Activated T-cell treated with anti-CD3 and anti-CD28 coated beads, Interleukin-2, amount 50 U/mL, for 48 hours (primary cell): Measurements from ENCODE around the gene LASP1.
A peak's percentile ranks its signal among the peaks of the same experiment; 100 is the strongest.

ENCODE experiments used
- DNase-seq, 2 experiments: peaks; one replicate each; pipeline ENCODE4 v3.0.0-alpha.2; 2020

The LASP1 gene

GRCh38 chr17:38870259-38871165 lies 654 bp downstream of the LASP1 start:
- DNase-seq: peak; percentile 79 to 84

- peak; percentile 84 to 86 for DNase-seq
Observed at GRCh38 chr17:38871247-38872015, 1.6 kb downstream of the LASP1 start.

- no peak for DNase-seq
Observed at GRCh38 chr17:38872027-38872511, 2.2 kb downstream of the LASP1 start.

GRCh38 chr17:38872671-38873385 lies 3.0 kb downstream of the LASP1 start:
- no peak for DNase-seq

GRCh38 chr17:38873640-38874380 lies 4.0 kb downstream of the LASP1 start:
- DNase-seq: no peak

GRCh38 chr17:38874505-38875400 lies 4.9 kb downstream of the LASP1 start:
- DNase-seq: no peak

- no peak for DNase-seq
Observed at GRCh38 chr17:38875477-38876075, 5.7 kb downstream of the LASP1 start.

GRCh38 chr17:38877130-38877851 lies 7.4 kb downstream of the LASP1 start:
- peak in 1 of 2 experiments; percentile 33 for DNase-seq

- DNase-seq: no peak
Observed at GRCh38 chr17:38879878-38880665, 10.2 kb downstream of the LASP1 start.

- DNase-seq: peak; percentile 69
Observed at GRCh38 chr17:38881600-38882191, 11.8 kb downstream of the LASP1 start.

GRCh38 chr17:38882870-38883269 lies 13.0 kb downstream of the LASP1 start:
- no peak for DNase-seq

- no peak for DNase-seq
Observed at GRCh38 chr17:38883592-38884526, 14.0 kb downstream of the LASP1 start.

- no peak for DNase-seq
Observed at GRCh38 chr17:38885044-38885727, 15.3 kb downstream of the LASP1 start.

- no peak for DNase-seq
Observed at GRCh38 chr17:38885728-38886642, 16.1 kb downstream of the LASP1 start.

- no peak for DNase-seq
Observed at GRCh38 chr17:38886643-38887010, 16.8 kb downstream of the LASP1 start.

GRCh38 chr17:38888842-38889241 lies 19.0 kb downstream of the LASP1 start:
- no peak for DNase-seq
